WTC11 (cell line): ENCODE results near the gene POU3F3.

Experiments
- CREM ChIP-seq: sonication (generic); formaldehyde crosslinking; IDR thresholded peaks from 2 replicates; pipeline ENCODE4 v1.8.1; 2022; ENCODE audit warnings: mild to moderate bottlenecking, missing genetic modification reagents, moderate library complexity
- FOXP1 ChIP-seq: sonication (generic); formaldehyde crosslinking; IDR thresholded peaks from 2 replicates; pipeline ENCODE4 v1.8.0; 2022; ENCODE audit warnings: missing genetic modification reagents, mild to moderate bottlenecking, moderate library complexity, borderline replicate concordance
- GRHL2 ChIP-seq: fragments of 250-450 bp; sonication (Bioruptor Pico); IDR thresholded peaks from 2 replicates; pipeline ENCODE4 v1.8.0; 2022; ENCODE audit warnings: mild to moderate bottlenecking, moderate library complexity; ENCODE audit not compliant: insufficient replicate concordance, severe bottlenecking
- NR1H2 ChIP-seq: sonication (generic); formaldehyde crosslinking; IDR thresholded peaks from 2 replicates; pipeline ENCODE4 v1.9.0; 2021; ENCODE audit warnings: mild to moderate bottlenecking, moderate library complexity, missing genetic modification reagents
- TP53 ChIP-seq: sonication (generic); formaldehyde crosslinking; IDR thresholded peaks from 2 replicates; pipeline ENCODE4 v1.8.1; 2023; ENCODE audit warnings: mild to moderate bottlenecking, missing genetic modification reagents
- USF2 ChIP-seq: sonication (generic); formaldehyde crosslinking; IDR thresholded peaks from 2 replicates; pipeline ENCODE4 v1.8.1; 2023; ENCODE audit warnings: mild to moderate bottlenecking, missing genetic modification reagents, moderate library complexity
- ZBTB43 ChIP-seq: sonication (generic); formaldehyde crosslinking; IDR thresholded peaks from 2 replicates; pipeline ENCODE4 v1.8.1; 2023; ENCODE audit warnings: mild to moderate bottlenecking, missing genetic modification reagents
- ZNF121 ChIP-seq: sonication (generic); formaldehyde crosslinking; IDR thresholded peaks from 2 replicates; pipeline ENCODE4 v1.8.0; 2023; ENCODE audit warnings: missing genetic modification reagents
- ZNF232 ChIP-seq: sonication (generic); formaldehyde crosslinking; IDR thresholded peaks from 2 replicates; pipeline ENCODE4 v1.8.0; 2022; ENCODE audit warnings: mild to moderate bottlenecking, missing genetic modification reagents
- TF ChIP-seq, protein P1 (sequence below): fragments of 200-600 bp; IDR thresholded peaks from 2 replicates; pipeline ENCODE4 v1.8.0; 2022; ENCODE audit warnings: antibody characterized with exemption
- TF ChIP-seq, protein P2 (sequence below): sonication (generic); formaldehyde crosslinking; IDR thresholded peaks from 2 replicates; pipeline ENCODE4 v1.8.0; 2022; ENCODE audit warnings: mild to moderate bottlenecking, missing genetic modification reagents

DNA sequence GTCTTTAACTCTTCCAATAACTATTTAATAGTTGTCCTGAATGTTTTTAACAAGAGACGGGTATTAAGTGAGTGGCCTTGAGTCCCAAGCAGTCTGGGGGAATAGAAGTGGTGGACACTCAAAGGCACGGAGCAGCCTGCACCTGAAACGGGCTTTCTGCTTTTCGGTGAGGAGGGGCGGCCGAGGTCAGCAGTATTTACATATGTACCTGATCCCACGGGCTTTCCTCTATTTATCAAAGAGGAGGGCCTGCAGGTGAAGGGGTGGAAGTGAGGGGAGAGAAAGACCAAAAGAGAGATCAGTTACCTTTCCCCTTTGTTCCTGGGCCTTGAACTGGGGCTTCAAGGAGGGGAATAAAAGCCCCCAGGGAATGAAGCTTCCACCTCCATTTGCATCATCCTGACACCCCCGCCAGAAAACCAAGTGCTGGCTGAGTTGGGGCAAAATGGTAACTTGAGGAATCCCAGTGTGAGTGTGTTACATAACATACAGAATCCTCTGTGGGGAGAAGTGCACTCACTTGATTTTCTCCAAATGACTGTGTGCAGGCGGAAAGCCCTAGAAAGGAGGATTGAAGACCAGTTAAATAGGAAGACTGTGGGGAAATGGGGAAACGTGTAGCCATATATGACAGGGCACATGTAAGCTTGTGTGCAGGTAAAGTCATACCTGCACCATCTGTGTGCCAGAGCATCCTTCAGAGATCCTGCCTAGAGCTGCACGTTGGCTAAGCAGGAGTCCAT lies 12.4 kb downstream of the POU3F3 start:
- TF ChIP-seq ZBTB43 (no peak), TP53 (no peak), ZNF121 (CRISPR knock-in tag) (no peak), USF2 (CRISPR knock-in tag) (no peak), NR1H2 (CRISPR knock-in tag) (no peak), CREM (CRISPR knock-in tag) (no peak), ZNF232 (CRISPR knock-in tag) (no peak), FOXP1 (no peak), GRHL2 (no peak)
- TF ChIP-seq, protein P1, sequence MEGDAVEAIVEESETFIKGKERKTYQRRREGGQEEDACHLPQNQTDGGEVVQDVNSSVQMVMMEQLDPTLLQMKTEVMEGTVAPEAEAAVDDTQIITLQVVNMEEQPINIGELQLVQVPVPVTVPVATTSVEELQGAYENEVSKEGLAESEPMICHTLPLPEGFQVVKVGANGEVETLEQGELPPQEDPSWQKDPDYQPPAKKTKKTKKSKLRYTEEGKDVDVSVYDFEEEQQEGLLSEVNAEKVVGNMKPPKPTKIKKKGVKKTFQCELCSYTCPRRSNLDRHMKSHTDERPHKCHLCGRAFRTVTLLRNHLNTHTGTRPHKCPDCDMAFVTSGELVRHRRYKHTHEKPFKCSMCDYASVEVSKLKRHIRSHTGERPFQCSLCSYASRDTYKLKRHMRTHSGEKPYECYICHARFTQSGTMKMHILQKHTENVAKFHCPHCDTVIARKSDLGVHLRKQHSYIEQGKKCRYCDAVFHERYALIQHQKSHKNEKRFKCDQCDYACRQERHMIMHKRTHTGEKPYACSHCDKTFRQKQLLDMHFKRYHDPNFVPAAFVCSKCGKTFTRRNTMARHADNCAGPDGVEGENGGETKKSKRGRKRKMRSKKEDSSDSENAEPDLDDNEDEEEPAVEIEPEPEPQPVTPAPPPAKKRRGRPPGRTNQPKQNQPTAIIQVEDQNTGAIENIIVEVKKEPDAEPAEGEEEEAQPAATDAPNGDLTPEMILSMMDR, result no peak
- TF ChIP-seq, protein P2, sequence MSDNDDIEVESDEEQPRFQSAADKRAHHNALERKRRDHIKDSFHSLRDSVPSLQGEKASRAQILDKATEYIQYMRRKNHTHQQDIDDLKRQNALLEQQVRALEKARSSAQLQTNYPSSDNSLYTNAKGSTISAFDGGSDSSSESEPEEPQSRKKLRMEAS (CRISPR knock-in tag), result no peak
